HG03558 (cell line): ENCODE results near the gene CC2D2A.
"Not testable (repeated sequence)": the region's sequence is repeated elsewhere in the genome, so short reads cannot be mapped to it uniquely, and the experiment has no call there.

ENCODE experiments used
- ATAC-seq: cut with Tn5 transposase; IDR thresholded peaks from one replicate; pipeline ENCODE4 v1.9.1; 2021; ENCODE audit warnings: moderate number of reproducible peaks; ENCODE audit not compliant: unreplicated experiment; ENCODE audit errors: extremely low read depth

CC2D2A gene

DNA sequence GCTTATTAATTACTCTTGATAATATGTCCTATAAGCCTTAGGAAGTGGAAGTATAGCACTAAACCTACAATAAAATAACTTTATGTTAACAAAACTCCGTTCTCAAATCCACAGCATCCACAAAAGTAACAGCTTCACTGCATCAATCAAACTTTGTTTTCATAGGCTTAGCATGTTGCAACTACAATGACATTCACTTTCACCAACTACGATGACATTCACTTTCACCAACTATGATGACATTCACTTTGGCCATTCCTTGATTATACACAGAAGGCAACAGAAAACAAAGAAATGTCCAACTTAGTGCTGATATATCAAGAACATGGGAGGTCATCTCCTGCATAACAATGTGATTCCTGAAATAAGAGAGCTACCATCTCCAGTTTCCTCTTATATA lies 141.2 kb downstream of the CC2D2A start:
- ATAC-seq, result no peak

- ATAC-seq, result no peak
These were observed 142.5 kb downstream of the CC2D2A start for GRCh38 chr4:15612136-15612535.

GRCh38 chr4:15614891-15615290 lies 145.2 kb downstream of the CC2D2A start:
- not testable (repeated sequence) for ATAC-seq

GRCh38 chr4:15617407-15617806 lies 147.7 kb downstream of the CC2D2A start:
- ATAC-seq, result not testable (repeated sequence)

GRCh38 chr4:15636818-15637217 lies 167.1 kb downstream of the CC2D2A start:
- ATAC-seq, result no peak

DNA sequence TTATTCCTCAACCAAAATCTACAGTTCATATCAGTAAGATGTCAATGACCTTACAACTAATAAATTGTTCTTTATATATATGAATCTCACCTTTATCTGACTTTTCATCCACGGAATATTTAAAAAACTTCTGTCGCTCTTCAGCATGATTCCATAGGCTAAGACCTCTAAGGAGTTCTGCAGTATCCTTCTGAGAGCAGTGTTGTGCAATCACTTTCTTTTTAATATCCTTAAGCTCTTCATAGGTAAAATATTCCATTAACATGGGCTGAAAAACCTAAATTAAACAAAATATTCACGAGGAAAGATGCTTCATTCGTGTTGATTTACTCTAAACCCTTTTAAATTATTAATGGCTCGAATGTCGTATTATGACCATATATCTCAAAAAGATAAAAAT lies 168.7 kb downstream of the CC2D2A start:
- ATAC-seq, result no peak

DNA sequence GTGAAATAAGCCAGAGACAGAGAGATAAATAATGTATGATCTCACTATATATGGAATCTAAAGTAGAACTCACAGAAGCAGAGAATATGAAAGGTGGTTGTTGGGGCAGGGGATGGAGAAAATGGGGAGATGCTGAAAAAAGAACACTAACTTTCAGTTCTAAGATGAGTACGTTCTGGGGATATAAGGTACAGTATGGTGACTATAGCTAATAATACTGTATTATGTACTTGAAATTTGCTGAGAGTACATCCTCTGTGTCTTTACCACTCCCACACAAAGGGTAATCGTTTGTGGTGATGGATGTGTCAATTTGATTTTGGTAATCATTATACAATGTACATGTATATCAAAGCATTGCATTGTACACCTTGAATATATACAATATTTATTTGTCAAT lies 178.9 kb downstream of the CC2D2A start:
- ATAC-seq, result no peak

DNA sequence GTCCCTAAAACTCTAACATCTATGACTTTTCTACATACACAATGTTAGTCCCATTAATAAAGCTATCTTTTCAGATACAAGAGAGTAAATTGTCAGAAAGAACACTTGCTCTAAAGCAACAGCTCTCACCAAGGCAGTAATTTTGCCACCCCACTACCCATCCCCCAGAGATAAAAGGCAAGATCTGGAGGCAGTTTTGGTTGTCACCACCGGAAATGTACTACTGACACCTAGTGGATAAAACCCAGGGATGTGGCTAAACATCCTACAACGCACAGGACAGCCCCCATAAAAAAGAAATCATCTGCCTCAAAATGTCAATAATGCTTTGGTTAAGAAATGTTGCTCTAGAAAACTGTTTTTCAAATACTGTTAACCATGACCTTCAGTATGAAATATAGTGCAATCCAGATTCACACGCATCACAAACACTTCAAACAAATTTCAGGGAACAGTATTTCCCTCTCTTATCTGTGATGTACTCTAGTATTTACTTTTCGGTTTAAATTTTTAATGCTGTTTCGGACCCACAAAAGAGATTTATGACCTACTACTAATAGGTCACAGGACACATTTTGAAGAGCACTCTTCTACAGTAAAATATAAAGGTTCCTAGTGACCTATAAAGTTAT lies 180.3 kb downstream of the CC2D2A start:
- no peak for ATAC-seq
